ENCODE results near the gene ANAPC7. TPM values are rescaled to one million over a fixed set of nuclear protein-coding genes. Genes with fewer than 3 reads are reported as not detected.
A peak's percentile ranks its signal among the peaks of the same experiment; 100 is the strongest.

ANAPC7 gene
- total and polyA plus RNA-seq, 9 of the 15 experiments (the other 6 are each of a cell fraction or from before 2014, with no cell fraction given), result 46.7 to 158 (median 109) TPM

GRCh38 chr12:110421159-110421661 is 17.7 kb upstream of the ANAPC7 start (continued):
- TF ChIP-seq BCL6 (CRISPR knock-in tag; IDR thresholded peaks at IDR 0.05) (no peak), ZBTB7A (IDR thresholded peaks at IDR 0.05; ENCODE audit: borderline replicate concordance, control insufficient read depth, low read depth, low read length) (no peak), RAD51 (IDR thresholded peaks at IDR 0.05; ENCODE audit: borderline replicate concordance, low read depth) (no peak), ZNF766 (CRISPR knock-in tag; conservative IDR thresholded peaks at IDR 0.05) (peak; percentile 61; the same call in 1 of the 2 replicates), MED1 (CRISPR knock-in tag; IDR thresholded peaks at IDR 0.05; ENCODE audit: borderline replicate concordance) (no peak), ELF4 (CRISPR knock-in tag; IDR thresholded peaks at IDR 0.05) (no peak), TCF7L2 (IDR thresholded peaks at IDR 0.05; ENCODE audit: low read depth, low read length) (no peak), PCBP2 (IDR thresholded peaks at IDR 0.05; ENCODE audit: low read depth, low read length, poor library complexity, severe bottlenecking) (no peak), TCF3 (CRISPR knock-in tag; IDR thresholded peaks at IDR 0.05) (peak; percentile 85), ZMIZ1 (IDR thresholded peaks at IDR 0.05; ENCODE audit: low read depth in 2 of 2, low read length in 2 of 2) (0 out of 4 replicates have a peak, but pooled peaks of 1 of the 2 experiments have one; percentile 47), MTA1 (IDR thresholded peaks at IDR 0.05; ENCODE audit: borderline replicate concordance) (no peak), SMARCC2 (IDR thresholded peaks at IDR 0.05; ENCODE audit: low read depth) (peak; percentile 51; the same call in 1 of the 2 replicates), FOXJ2 (tag; IDR thresholded peaks at IDR 0.05) (no peak), CEBPG (CRISPR knock-in tag; IDR thresholded peaks at IDR 0.05) (no peak; the same call in 1 of the 2 replicates), CEBPG (tag; conservative IDR thresholded peaks at IDR 0.05 in 1 of 2, IDR thresholded peaks at IDR 0.05 in 1 of 2) (peak; percentile 49 to 65; a peak in 2 of 4 replicates), RCOR1 (IDR thresholded peaks at IDR 0.05; ENCODE audit: borderline replicate concordance in 1 of 2, low read depth in 2 of 2, low read length in 2 of 2) (peak; percentile 62 to 93; a peak in 3 of 4 replicates), HNRNPK (IDR thresholded peaks at IDR 0.05; ENCODE audit: low read depth, low read length, poor library complexity, severe bottlenecking) (no peak), PHF20 (IDR thresholded peaks at IDR 0.05; ENCODE audit: partially characterized antibody) (no peak), E4F1 (CRISPR knock-in tag; IDR thresholded peaks at IDR 0.05; ENCODE audit: borderline replicate concordance) (no peak)
- TF ChIP-seq, protein P1, sequence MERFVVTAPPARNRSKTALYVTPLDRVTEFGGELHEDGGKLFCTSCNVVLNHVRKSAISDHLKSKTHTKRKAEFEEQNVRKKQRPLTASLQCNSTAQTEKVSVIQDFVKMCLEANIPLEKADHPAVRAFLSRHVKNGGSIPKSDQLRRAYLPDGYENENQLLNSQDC (CRISPR knock-in tag; IDR thresholded peaks at IDR 0.05), result no peak
- TF ChIP-seq, protein P2, sequence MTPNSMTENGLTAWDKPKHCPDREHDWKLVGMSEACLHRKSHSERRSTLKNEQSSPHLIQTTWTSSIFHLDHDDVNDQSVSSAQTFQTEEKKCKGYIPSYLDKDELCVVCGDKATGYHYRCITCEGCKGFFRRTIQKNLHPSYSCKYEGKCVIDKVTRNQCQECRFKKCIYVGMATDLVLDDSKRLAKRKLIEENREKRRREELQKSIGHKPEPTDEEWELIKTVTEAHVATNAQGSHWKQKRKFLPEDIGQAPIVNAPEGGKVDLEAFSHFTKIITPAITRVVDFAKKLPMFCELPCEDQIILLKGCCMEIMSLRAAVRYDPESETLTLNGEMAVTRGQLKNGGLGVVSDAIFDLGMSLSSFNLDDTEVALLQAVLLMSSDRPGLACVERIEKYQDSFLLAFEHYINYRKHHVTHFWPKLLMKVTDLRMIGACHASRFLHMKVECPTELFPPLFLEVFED (CRISPR knock-in tag; conservative IDR thresholded peaks at IDR 0.05), result no peak
